GM10248 (cell line): Measurements from ENCODE around the gene SLC35A3.

ENCODE experiments used
- CTCF ChIA-PET: fragments of 300-600 bp; sonication (Branson Sonifier 250); formaldehyde crosslinking; extraction: SDS; loops from one replicate; lab custom pipeline; 2021; ENCODE audit warnings: antibody characterized with exemption; lab: Yijun Ruan, JAX
- POLR2A ChIA-PET: fragments of 350-650 bp; sonication (Branson Sonifier 250); formaldehyde crosslinking; extraction: SDS; loops from one replicate; lab custom pipeline; 2020; ENCODE audit warnings: antibody characterized with exemption; lab: Yijun Ruan, JAX
- DNase-seq: peaks from one replicate; pipeline ENCODE4 v3.0.0; 2012; ENCODE audit errors: extremely low spot score
- CTCF ChIP-seq: IDR thresholded peaks from 2 replicates; pipeline ENCODE4 v1.5.1; 2012; ENCODE audit warnings: mild to moderate bottlenecking, low read depth; ENCODE audit errors: extremely low read depth, missing control alignments, control extremely low read depth

The SLC35A3 gene

GRCh38 chr1:100065969-100066227 lies 96.1 kb downstream of the SLC35A3 start:
- TF ChIP-seq CTCF = no peak
- CTCF ChIA-PET = no interaction called here
- POLR2A ChIA-PET = no interaction called here
- DNase-seq = no peak

GRCh38 chr1:100070201-100070939 lies 100.6 kb downstream of the SLC35A3 start:
- ChIA-PET CTCF (interaction anchor here (1.1 to 1.9 kb wide), 3 partner anchors 9 to 28 kb away, joined by 3 to 7 read pairs (median 3); no protein-coding TSS in a partner anchor), POLR2A (no interaction called here)
- no peak for TF ChIP-seq CTCF
- DNase-seq = no peak

GRCh38 chr1:100073531-100073930 lies 103.7 kb downstream of the SLC35A3 start:
- CTCF ChIA-PET = interaction anchor here (1.3 kb wide), 1 partner anchor 10 kb away, joined by 3 read pairs; no protein-coding TSS in a partner anchor

GRCh38 chr1:100074604-100075395 lies 105.0 kb downstream of the SLC35A3 start:
- no peak for DNase-seq
- TF ChIP-seq CTCF = no peak
- CTCF ChIA-PET = interaction anchor here (1.3 to 2.4 kb wide), 3 partner anchors 9 to 381 kb away, joined by 3 to 7 read pairs (median 5); no protein-coding TSS in a partner anchor
- POLR2A ChIA-PET = no interaction called here

More at GRCh38 chr1:100073531-100073930, 103.7 kb downstream of the SLC35A3 start:
- DNase-seq = no peak
- POLR2A ChIA-PET = no interaction called here
- no peak for TF ChIP-seq CTCF

GRCh38 chr1:100075773-100076172 lies 106.0 kb downstream of the SLC35A3 start:
- ChIA-PET POLR2A (interaction anchor here (0.6 kb wide), 1 partner anchor 372 kb away, joined by 3 read pairs; no protein-coding TSS in a partner anchor), CTCF (interaction anchor here (0.8 to 2.4 kb wide), 5 partner anchors 8 to 380 kb away, joined by 3 to 7 read pairs (median 5); no protein-coding TSS in a partner anchor)
- TF ChIP-seq CTCF = no peak
- peak; percentile 35 for DNase-seq

- ChIA-PET CTCF (interaction anchor here (0.7 to 2.4 kb wide), 6 partner anchors 9 to 380 kb away, joined by 3 to 7 read pairs (median 4); a partner anchor contains a TSS), POLR2A (interaction anchor here (0.7 kb wide), 1 partner anchor 39 kb away, joined by 3 read pairs; a partner anchor contains a TSS)
- TF ChIP-seq CTCF = no peak
- DNase-seq = no peak
These were observed 106.5 kb downstream of the SLC35A3 start for GRCh38 chr1:100076319-100076718.
